ENCODE results near the gene MYOZ1. TPM values are rescaled to one million over a fixed set of nuclear protein-coding genes. Genes with fewer than 3 reads are reported as not detected.
"Not testable (repeated sequence)": the region's sequence is repeated elsewhere in the genome, so short reads cannot be mapped to it uniquely, and the experiment has no call there.

Gene MYOZ1
- 1 to 10 TPM in 1 of 3 donors, under 1 TPM in 2; 0.80 to 1.2 (median 0.98) TPM for total RNA-seq

- Histone ChIP-seq H3K4me1 (no peaks in the 10 kb centered on the region), H3K27ac (peak within 1 kb of the TSS in 1 of 2 donors; percentile 38), H3K9me3 (no peaks in the 10 kb centered on the region), H3K36me3 (no peaks in the 10 kb centered on the region), H3K27me3 (no peaks in the 10 kb centered on the region), H3K4me3 (no peak within 1 kb of the TSS)
- TF ChIP-seq POLR2A (IDR thresholded peaks at IDR 0.05) (no peak), POLR2AphosphoS5 (IDR thresholded peaks at IDR 0.05) (no peak), CTCF (IDR thresholded peaks at IDR 0.05) (no peak)
- no peak for DNase-seq (ENCODE audit: low spot score in 2 of 2)
- intact Hi-C loops (cut with DNase I; ENCODE audit: low total_unique reads) = no loop called here
Measured at GRCh38 chr10:73641328-73642060, at the start of gene MYOZ1. Gene MYOZ1 (minus strand): TSS chr10:73641474. CDS start chr10:73640017, 1,457 bp downstream.

- intact Hi-C loops (cut with DNase I; ENCODE audit: low total_unique reads); H3K4me1 ChIP-seq; H3K4me3 ChIP-seq; DNase-seq (ENCODE audit: low spot score in 2 of 2); H3K9me3 ChIP-seq; H3K27ac ChIP-seq; H3K36me3 ChIP-seq; H3K27me3 ChIP-seq: not testable (repeated sequence)
Measured at GRCh38 chr10:73690755-73691154, 49.5 kb upstream of the MYOZ1 start.

GRCh38 chr10:73689596-73689995 is 48.3 kb upstream of the MYOZ1 start:
- H3K36me3 ChIP-seq; DNase-seq (ENCODE audit: low spot score in 2 of 2); H3K4me3 ChIP-seq; H3K27me3 ChIP-seq; H3K9me3 ChIP-seq; H3K4me1 ChIP-seq; H3K27ac ChIP-seq; intact Hi-C loops (cut with DNase I; ENCODE audit: low total_unique reads): not testable (repeated sequence)

GRCh38 chr10:73687641-73688040 is 46.4 kb upstream of the MYOZ1 start:
- H3K4me3 ChIP-seq; intact Hi-C loops (cut with DNase I; ENCODE audit: low total_unique reads); H3K9me3 ChIP-seq; H3K4me1 ChIP-seq; H3K36me3 ChIP-seq; H3K27ac ChIP-seq; DNase-seq (ENCODE audit: low spot score in 2 of 2); H3K27me3 ChIP-seq: not testable (repeated sequence)

- intact Hi-C loops (cut with DNase I; ENCODE audit: low total_unique reads) = not testable (repeated sequence)
Measured at GRCh38 chr10:73674546-73674945, 33.3 kb upstream of the MYOZ1 start.

GRCh38 chr10:73668378-73668777 is 27.1 kb upstream of the MYOZ1 start:
- not testable (repeated sequence) for H3K4me3 ChIP-seq

More at GRCh38 chr10:73674546-73674945, 33.3 kb upstream of the MYOZ1 start:
- H3K36me3 ChIP-seq; H3K27ac ChIP-seq; H3K9me3 ChIP-seq; H3K27me3 ChIP-seq; DNase-seq (ENCODE audit: low spot score in 2 of 2); H3K4me1 ChIP-seq; H3K4me3 ChIP-seq: not testable (repeated sequence)

GRCh38 chr10:73666153-73666809 is 25.0 kb upstream of the MYOZ1 start:
- H3K4me1 ChIP-seq; H3K36me3 ChIP-seq; H3K27me3 ChIP-seq; H3K9me3 ChIP-seq; DNase-seq (ENCODE audit: low spot score in 2 of 2); intact Hi-C loops (cut with DNase I; ENCODE audit: low total_unique reads); H3K4me3 ChIP-seq: not testable (repeated sequence)
- H3K27ac ChIP-seq = peak overlapping the region in 1 of 2 donors; percentile 55

More at GRCh38 chr10:73668378-73668777, 27.1 kb upstream of the MYOZ1 start:
- H3K9me3 ChIP-seq; intact Hi-C loops (cut with DNase I; ENCODE audit: low total_unique reads); H3K4me1 ChIP-seq; H3K36me3 ChIP-seq; H3K27ac ChIP-seq; H3K27me3 ChIP-seq; DNase-seq (ENCODE audit: low spot score in 2 of 2): not testable (repeated sequence)

GRCh38 chr10:73665581-73665980 is 24.3 kb upstream of the MYOZ1 start:
- H3K27me3 ChIP-seq; DNase-seq (ENCODE audit: low spot score in 2 of 2); H3K4me3 ChIP-seq; H3K36me3 ChIP-seq; H3K4me1 ChIP-seq; intact Hi-C loops (cut with DNase I; ENCODE audit: low total_unique reads); H3K9me3 ChIP-seq: not testable (repeated sequence)
- H3K27ac ChIP-seq = peak overlapping the region in 1 of 2 donors; percentile 55

GRCh38 chr10:73664156-73665040 is 23.1 kb upstream of the MYOZ1 start:
- DNase-seq (ENCODE audit: low spot score in 2 of 2); H3K4me3 ChIP-seq; H3K27me3 ChIP-seq; H3K4me1 ChIP-seq; intact Hi-C loops (cut with DNase I; ENCODE audit: low total_unique reads); H3K9me3 ChIP-seq; H3K36me3 ChIP-seq; H3K27ac ChIP-seq: not testable (repeated sequence)

- intact Hi-C loops (cut with DNase I; ENCODE audit: low total_unique reads); DNase-seq (ENCODE audit: low spot score in 2 of 2); H3K27ac ChIP-seq; H3K4me1 ChIP-seq; H3K27me3 ChIP-seq; H3K36me3 ChIP-seq; H3K9me3 ChIP-seq; H3K4me3 ChIP-seq: not testable (repeated sequence)
Measured at GRCh38 chr10:73663621-73664020, 22.3 kb upstream of the MYOZ1 start.

GRCh38 chr10:73662705-73663104 is 21.4 kb upstream of the MYOZ1 start:
- DNase-seq (ENCODE audit: low spot score in 2 of 2); H3K4me3 ChIP-seq; H3K27me3 ChIP-seq; H3K4me1 ChIP-seq; H3K27ac ChIP-seq; intact Hi-C loops (cut with DNase I; ENCODE audit: low total_unique reads); H3K36me3 ChIP-seq; H3K9me3 ChIP-seq: not testable (repeated sequence)
